Sigmoid colon (tissue), 7 donors: ENCODE measurements around the gene NFS1. TPM values are rescaled to one million over a fixed set of nuclear protein-coding genes. Genes with fewer than 3 reads are reported as not detected.

Experiments used
- DNase-seq: peaks from one replicate; pipeline ENCODE4 v3.0.0-alpha.2; 2019
- H3K27ac ChIP-seq, 4 donors: fragments of 200-600 bp; sonication (generic); one replicate each; pipeline ENCODE4 v1.5.1; 2016 to 2019; ENCODE audit warnings: mild to moderate bottlenecking in 1 of 4
- H3K27me3 ChIP-seq, 3 donors: fragments of 200-600 bp; sonication (generic); one replicate each; pipeline ENCODE4 v1.5.1; 2019; ENCODE audit warnings: mild to moderate bottlenecking in 1 of 3
- H3K36me3 ChIP-seq, 4 donors: fragments of 200-600 bp; sonication (generic); one replicate each; pipeline ENCODE4 v1.5.1; 2016 to 2019
- H3K4me1 ChIP-seq, 4 donors: fragments of 200-600 bp; sonication (generic); one replicate each; pipeline ENCODE4 v1.5.1; 2017 to 2019
- H3K4me3 ChIP-seq, 4 donors: fragments of 200-600 bp; sonication (generic); one replicate each; pipeline ENCODE4 v1.5.1; 2017 to 2019; ENCODE audit warnings: mild to moderate bottlenecking in 2 of 4, moderate library complexity in 1 of 4
- H3K9me3 ChIP-seq, 4 donors: fragments of 200-600 bp in 3 of 4; sonication (generic) in 3 of 4; one replicate each; pipeline versions ENCODE4 v1.5.1 to v1.6.1; 2013 to 2019
- EP300 ChIP-seq, 4 donors: sonication (generic); formaldehyde crosslinking; IDR thresholded peaks; one replicate each; pipeline ENCODE4 v1.6.1; 2017; ENCODE audit warnings: antibody characterized with exemption in 4 of 4
- POLR2A ChIP-seq, 2 donors: fragments of 450-650 bp; IDR thresholded peaks; one replicate each; pipeline ENCODE4 v1.6.1; 2016; ENCODE audit warnings: antibody characterized with exemption in 2 of 2, mild to moderate bottlenecking in 2 of 2, moderate library complexity in 2 of 2
- POLR2AphosphoS5 ChIP-seq, 4 donors: sonication (generic); formaldehyde crosslinking; IDR thresholded peaks; one replicate each; pipeline ENCODE4 v1.6.1; 2017; ENCODE audit warnings: antibody characterized with exemption in 4 of 4
- WGBS, 2 donors: extraction: QIAGEN DNeasy Blood & Tissue Kit; methylation state at CpG; one replicate each; pipeline ENCODE4 v1.1.7; 2013; 5-methylcytosine and 5-hydroxymethylcytosine counted together
- intact Hi-C: fragments of 100-400 bp; cut with DNase I; formaldehyde crosslinking; loops from one replicate; pipeline ENCODE4 v1.15.1; 2023
- polyA plus RNA-seq, 3 donors: library from polyadenylated mRNA; stranded (reverse); fragments of 200-250 nt; gene quantifications; one replicate each; pipeline ENCODE4 v1.2.3, GENCODE V29; 2013
- total RNA-seq, 4 donors: library from RNA; depleted of rRNA; stranded (reverse); fragments of >200 nt; gene quantifications; one replicate each; pipeline ENCODE4 v1.1.0, GENCODE V29; 2016
- TF ChIP-seq, protein P1 (sequence below), 4 experiments: fragments of 450-650 bp in 3 of 4; fragments of 200-600 bp in 1 of 4; IDR thresholded peaks; one replicate each; pipeline ENCODE4 v1.5.1; 2016 to 2019; ENCODE audit warnings: antibody characterized with exemption in 4 of 4, mild to moderate bottlenecking in 3 of 4, moderate library complexity in 2 of 4
- donor health status: healthy with polysubstance abuse.
- donor health status: Bipolar disorder and iron deficiency.
- donor health status: healthy.

Gene NFS1
- total and polyA plus RNA-seq, 7 donors: 19.0 to 39.2 (median 29.8) TPM

DNA sequence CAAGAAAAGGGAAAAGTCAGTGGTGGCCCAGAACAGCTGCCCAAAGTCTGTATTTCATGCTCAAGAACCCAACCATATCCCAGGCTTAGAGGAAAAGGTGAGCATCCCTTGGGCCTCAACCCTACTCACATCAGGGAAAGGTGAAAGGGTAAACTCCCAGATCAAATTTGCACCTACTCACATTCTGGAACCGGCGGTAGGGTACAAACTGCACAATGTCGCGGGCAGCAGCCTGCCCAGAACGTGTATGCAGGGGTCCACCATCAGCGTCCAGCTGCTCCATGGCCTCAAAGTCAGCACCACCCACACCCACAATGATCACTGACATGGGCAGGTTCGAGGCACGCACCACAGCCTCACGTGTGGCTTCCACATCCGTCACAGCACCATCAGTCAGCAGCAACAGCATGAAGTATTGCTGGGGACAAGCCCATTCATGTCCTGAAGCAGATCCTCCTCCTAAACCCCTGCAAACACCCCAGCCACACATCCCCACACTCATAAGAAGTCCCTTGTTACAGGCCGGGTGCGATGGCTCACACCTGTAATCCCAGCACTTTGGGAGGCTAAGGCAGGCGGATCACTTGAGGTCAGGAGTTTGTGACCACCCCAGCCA is 72.7 kb downstream of the NFS1 start:
- intact Hi-C loops: no loop called here
- Histone ChIP-seq H3K4me3 (no peak overlapping the region), H3K9me3 (no peaks in the 10 kb centered on the region), H3K4me1 (no peaks in the 10 kb centered on the region), H3K27me3 (no peaks in the 10 kb centered on the region), H3K36me3 (peaks cover 19 to 78% (median 51%) of the 10 kb centered on the region in 4 donors), H3K27ac (no peak overlapping the region)
- WGBS, 2 donors: 93 to 96% methylated on average over 13 of the region's 13 CpGs
- no peak for DNase-seq
- TF ChIP-seq POLR2A (IDR thresholded peaks at IDR 0.05): no peak
- TF ChIP-seq, protein P1, sequence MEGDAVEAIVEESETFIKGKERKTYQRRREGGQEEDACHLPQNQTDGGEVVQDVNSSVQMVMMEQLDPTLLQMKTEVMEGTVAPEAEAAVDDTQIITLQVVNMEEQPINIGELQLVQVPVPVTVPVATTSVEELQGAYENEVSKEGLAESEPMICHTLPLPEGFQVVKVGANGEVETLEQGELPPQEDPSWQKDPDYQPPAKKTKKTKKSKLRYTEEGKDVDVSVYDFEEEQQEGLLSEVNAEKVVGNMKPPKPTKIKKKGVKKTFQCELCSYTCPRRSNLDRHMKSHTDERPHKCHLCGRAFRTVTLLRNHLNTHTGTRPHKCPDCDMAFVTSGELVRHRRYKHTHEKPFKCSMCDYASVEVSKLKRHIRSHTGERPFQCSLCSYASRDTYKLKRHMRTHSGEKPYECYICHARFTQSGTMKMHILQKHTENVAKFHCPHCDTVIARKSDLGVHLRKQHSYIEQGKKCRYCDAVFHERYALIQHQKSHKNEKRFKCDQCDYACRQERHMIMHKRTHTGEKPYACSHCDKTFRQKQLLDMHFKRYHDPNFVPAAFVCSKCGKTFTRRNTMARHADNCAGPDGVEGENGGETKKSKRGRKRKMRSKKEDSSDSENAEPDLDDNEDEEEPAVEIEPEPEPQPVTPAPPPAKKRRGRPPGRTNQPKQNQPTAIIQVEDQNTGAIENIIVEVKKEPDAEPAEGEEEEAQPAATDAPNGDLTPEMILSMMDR (IDR thresholded peaks at IDR 0.05): no peak
- TF ChIP-seq EP300 (IDR thresholded peaks at IDR 0.05): no peak
- TF ChIP-seq POLR2AphosphoS5 (IDR thresholded peaks at IDR 0.05): no peak

DNA sequence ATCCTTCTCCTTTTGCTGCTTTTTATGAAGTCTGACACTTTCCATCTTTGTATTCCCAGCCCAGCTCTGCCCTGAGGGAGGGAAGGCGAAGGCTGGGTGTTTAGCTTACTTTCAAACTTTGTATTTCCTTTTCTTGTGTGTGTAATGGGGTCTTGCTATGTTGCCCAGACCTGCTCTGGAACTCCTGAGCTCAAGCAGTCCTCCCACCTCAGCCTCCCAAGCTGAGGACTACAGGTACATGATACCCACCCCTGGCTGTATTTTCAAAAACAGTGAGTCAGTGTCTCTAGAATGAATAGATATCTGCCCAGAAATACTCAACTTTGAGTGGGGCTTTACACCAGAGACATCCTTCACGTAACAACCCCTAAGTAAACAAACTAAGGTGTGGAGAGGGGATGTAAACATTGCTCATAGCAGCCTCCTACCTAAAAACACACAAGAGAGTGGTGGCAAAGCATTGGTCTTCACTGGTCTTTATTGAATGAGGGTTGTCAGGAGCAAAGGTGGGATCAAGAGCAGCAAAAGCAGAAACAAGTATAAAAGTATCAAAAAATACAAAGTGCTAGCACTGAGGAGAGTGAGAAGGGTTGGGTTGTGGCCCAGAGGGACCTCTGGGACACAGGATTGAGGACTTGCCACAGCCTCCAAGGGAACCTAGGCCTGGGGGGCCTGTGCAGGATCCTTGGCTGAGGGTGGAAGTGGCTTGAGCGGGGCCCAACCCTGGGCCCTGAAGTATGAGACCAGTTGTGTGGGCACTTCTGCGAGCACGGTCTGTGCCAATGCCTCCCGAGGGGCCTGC is 73.4 kb downstream of the NFS1 start:
- Histone ChIP-seq H3K9me3 (no peaks in the 10 kb centered on the region), H3K27ac (no peak overlapping the region), H3K36me3 (peaks cover 16 to 73% (median 44%) of the 10 kb centered on the region in 4 donors), H3K4me1 (no peaks in the 10 kb centered on the region), H3K4me3 (no peak overlapping the region), H3K27me3 (no peaks in the 10 kb centered on the region)
- WGBS, 2 donors: 89 to 91% methylated on average over 6 of the region's 6 CpGs
- intact Hi-C loops: no loop called here
- no peak for DNase-seq
- TF ChIP-seq, protein P1 (IDR thresholded peaks at IDR 0.05): no peak
- TF ChIP-seq POLR2A (IDR thresholded peaks at IDR 0.05): no peak
- TF ChIP-seq POLR2AphosphoS5 (IDR thresholded peaks at IDR 0.05): no peak
- TF ChIP-seq EP300 (IDR thresholded peaks at IDR 0.05): no peak

DNA sequence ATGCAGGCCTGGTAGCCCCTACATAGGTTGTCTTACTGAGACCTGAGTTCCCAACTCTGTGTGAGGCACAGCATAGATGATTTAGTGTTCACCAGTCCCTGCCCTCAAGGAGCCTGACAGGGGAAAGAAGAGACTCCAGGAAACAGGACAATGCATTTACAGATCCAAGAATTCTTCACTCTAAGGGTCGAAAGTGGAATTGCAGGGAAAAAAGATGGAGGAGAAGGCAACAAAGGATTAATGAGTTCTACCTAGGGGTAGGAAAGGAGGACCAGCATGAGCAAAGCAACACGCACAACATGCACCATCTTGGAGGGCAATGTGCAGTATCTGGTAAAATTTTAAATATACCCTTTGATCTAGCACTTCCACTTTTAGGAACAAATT is 77.6 kb downstream of the NFS1 start:
- Histone ChIP-seq H3K4me1 (peaks cover 0 to 35% (median 30%) of the 10 kb centered on the region in 4 donors), H3K9me3 (no peaks in the 10 kb centered on the region), H3K36me3 (peaks cover 10 to 33% (median 16%) of the 10 kb centered on the region in 4 donors), H3K27me3 (no peaks in the 10 kb centered on the region), H3K4me3 (no peak overlapping the region), H3K27ac (no peak overlapping the region)
- intact Hi-C loops: no loop called here
- DNase-seq: no peak
- WGBS, 2 donors: 93 to 96% methylated on average over 2 of the region's 2 CpGs
- TF ChIP-seq POLR2A (IDR thresholded peaks at IDR 0.05) (no peak), POLR2AphosphoS5 (IDR thresholded peaks at IDR 0.05) (no peak), EP300 (IDR thresholded peaks at IDR 0.05) (no peak)
- TF ChIP-seq, protein P1 (IDR thresholded peaks at IDR 0.05): no peak

DNA sequence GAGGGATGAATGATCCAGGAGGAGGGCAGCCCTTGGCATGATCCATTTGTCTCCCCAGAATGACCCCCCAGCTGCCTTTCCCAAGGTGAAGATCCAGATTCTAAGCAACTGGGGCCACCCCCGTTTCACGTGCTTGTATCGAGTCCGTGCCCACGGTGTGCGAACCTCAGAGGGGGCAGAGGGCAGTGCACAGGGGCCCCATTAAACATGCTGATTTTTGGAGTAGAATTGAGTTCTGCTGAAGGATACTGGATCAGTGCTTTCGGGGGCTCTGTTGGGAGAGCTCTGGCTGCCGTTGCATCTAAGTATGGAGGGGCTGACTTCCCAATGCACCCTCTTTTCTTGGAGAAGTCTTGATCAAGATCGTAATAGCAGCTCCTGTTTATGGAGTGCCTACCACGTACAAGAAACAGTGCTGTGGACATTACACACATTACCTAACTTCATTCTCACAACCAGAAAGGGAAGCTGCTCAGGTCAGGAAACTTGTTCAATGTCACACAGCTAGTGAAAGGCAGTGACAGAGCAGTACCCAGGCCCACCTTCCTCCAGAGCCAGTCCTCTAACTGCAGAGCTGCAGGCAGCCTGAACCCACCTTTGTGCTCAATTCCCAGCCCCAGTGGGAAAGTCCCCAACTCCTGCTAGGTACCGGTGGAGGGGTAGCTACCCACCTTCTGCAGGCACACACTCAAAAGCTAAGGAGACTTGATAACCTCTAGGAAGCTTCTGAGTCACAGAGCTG is 78.2 kb downstream of the NFS1 start:
- TF ChIP-seq EP300 (IDR thresholded peaks at IDR 0.05): no peak
- TF ChIP-seq POLR2AphosphoS5 (IDR thresholded peaks at IDR 0.05): peak in 1 of 4 donors; percentile 11
- TF ChIP-seq POLR2A (IDR thresholded peaks at IDR 0.05): no peak
- TF ChIP-seq, protein P1 (IDR thresholded peaks at IDR 0.05): no peak
- Histone ChIP-seq H3K4me3 (no peak overlapping the region), H3K36me3 (peaks cover 5 to 27% (median 10%) of the 10 kb centered on the region in 4 donors), H3K9me3 (no peaks in the 10 kb centered on the region), H3K4me1 (peaks cover 0 to 36% (median 30%) of the 10 kb centered on the region in 4 donors), H3K27me3 (no peaks in the 10 kb centered on the region), H3K27ac (no peak overlapping the region)
- WGBS, 2 donors: 94 to 95% methylated on average over 11 of the region's 11 CpGs
- intact Hi-C loops: no loop called here
- DNase-seq: peak; percentile 53
